SK-N-MC (cell line): ENCODE measurements around the gene INHBE.
A peak's percentile ranks its signal among the peaks of the same experiment; 100 is the strongest.

Experiments used
- DNase-seq: peaks from one replicate; pipeline ENCODE4 v3.0.0-alpha.2; 2011; ENCODE audit warnings: low read depth, low spot score
- H3K27ac ChIP-seq: fragments of 200-600 bp; sonication (generic); 2 replicates; pipeline ENCODE4 v1.5.1; 2016; ENCODE audit warnings: mixed run types
- H3K36me3 ChIP-seq: fragments of 200-600 bp; sonication (generic); 2 replicates; pipeline ENCODE4 v1.6.1; 2017; ENCODE audit warnings: antibody characterized with exemption, low read length, mixed read lengths; ENCODE audit not compliant: insufficient read depth
- H3K4me3 ChIP-seq: fragments of 200-600 bp; sonication (generic); 2 replicates; pipeline ENCODE4 v1.5.1; 2016
- H3K9ac ChIP-seq: fragments of 200-600 bp; sonication (generic); 2 replicates; pipeline ENCODE4 v1.8.0; 2017; ENCODE audit warnings: mixed run types, mixed read lengths; ENCODE audit not compliant: insufficient read length
- H3K9me3 ChIP-seq: fragments of 200-600 bp; sonication (generic); 2 replicates; pipeline ENCODE4 v1.6.1; 2017; ENCODE audit warnings: low read depth, mild to moderate bottlenecking, antibody characterized with exemption, low read length, moderate library complexity, mixed read lengths
- EZH2 ChIP-seq: fragments of 200-600 bp; sonication (generic); IDR thresholded peaks from one replicate; pipeline ENCODE4 v1.6.1; 2017; ENCODE audit warnings: antibody characterized with exemption
- FOXP2 ChIP-seq: optimal IDR thresholded peaks from 2 replicates; pipeline ENCODE3; 2011; ENCODE audit warnings: mild to moderate bottlenecking, moderate library complexity; ENCODE audit not compliant: insufficient read depth; ENCODE audit errors: extremely low read length, control extremely low read depth
- POLR2AphosphoS5 ChIP-seq: IDR thresholded peaks from 2 replicates; pipeline ENCODE4 v1.6.1; 2012; ENCODE audit warnings: mild to moderate bottlenecking, low read depth, low read length, borderline replicate concordance

Gene INHBE

GRCh38 chr12:57456737-57457490 lies 1.8 kb downstream of the INHBE start:
- no peak overlapping the region for H3K4me3 ChIP-seq
- peak overlapping the region; percentile 16; the same call in 1 of the 2 replicates for H3K27ac ChIP-seq
- no peak overlapping the region for H3K9ac ChIP-seq
- H3K36me3 ChIP-seq: no peaks in the 10 kb centered on the region
- H3K9me3 ChIP-seq: no peaks in the 10 kb centered on the region
- no peak for DNase-seq
- no peak for TF ChIP-seq POLR2AphosphoS5
- TF ChIP-seq EZH2: no peak
- TF ChIP-seq FOXP2: no peak

- H3K9me3 ChIP-seq: no peaks in the 10 kb centered on the region
- TF ChIP-seq FOXP2 (no peak), POLR2AphosphoS5 (no peak), EZH2 (no peak)
- H3K4me3 ChIP-seq: peak overlapping the region; percentile 88
- no peaks in the 10 kb centered on the region for H3K36me3 ChIP-seq
- H3K27ac ChIP-seq: peak overlapping the region; percentile 16; the same call in 1 of the 2 replicates
- DNase-seq: no peak
- peak overlapping the region; percentile 58 for H3K9ac ChIP-seq
Measured at GRCh38 chr12:57458665-57459054, 3.6 kb downstream of the INHBE start.

GRCh38 chr12:57459055-57459749 lies 4.1 kb downstream of the INHBE start:
- Histone ChIP-seq H3K9me3 (no peaks in the 10 kb centered on the region), H3K9ac (peak overlapping the region; percentile 58), H3K27ac (peak overlapping the region; percentile 61), H3K4me3 (peak overlapping the region; percentile 88), H3K36me3 (no peaks in the 10 kb centered on the region)
- DNase-seq: peak; percentile 91
- TF ChIP-seq EZH2 (no peak), FOXP2 (no peak), POLR2AphosphoS5 (peak; percentile 56)

- DNase-seq: no peak
- no peak for TF ChIP-seq EZH2
- no peak for TF ChIP-seq POLR2AphosphoS5
- no peak for TF ChIP-seq FOXP2
- no peaks in the 10 kb centered on the region for H3K36me3 ChIP-seq
- no peaks in the 10 kb centered on the region for H3K9me3 ChIP-seq
- peak within 1 kb of the TSS; percentile 88 for H3K4me3 ChIP-seq
- peak within 1 kb of the TSS; percentile 61 for H3K27ac ChIP-seq
- peak within 1 kb of the TSS; percentile 58 for H3K9ac ChIP-seq
Measured at GRCh38 chr12:57459750-57460467, 4.8 kb downstream of the INHBE start, which contains the start of gene GLI1. Gene GLI1, plus strand, starts transcription at chr12:57459785. Its CDS starts 3,907 bp downstream, at chr12:57463692.

- no peaks in the 10 kb centered on the region for H3K36me3 ChIP-seq
- H3K27ac ChIP-seq: no peak overlapping the region
- H3K9me3 ChIP-seq: no peaks in the 10 kb centered on the region
- no peak for TF ChIP-seq FOXP2
- TF ChIP-seq POLR2AphosphoS5: no peak
- TF ChIP-seq EZH2: no peak
- no peak overlapping the region for H3K9ac ChIP-seq
- no peak for DNase-seq
- peak overlapping the region; percentile 88 for H3K4me3 ChIP-seq
Measured at GRCh38 chr12:57460468-57460784, 5.3 kb downstream of the INHBE start.

- H3K36me3 ChIP-seq: no peaks in the 10 kb centered on the region
- H3K9ac ChIP-seq: peak overlapping the region; percentile 66
- no peaks in the 10 kb centered on the region for H3K9me3 ChIP-seq
- TF ChIP-seq EZH2: no peak
- TF ChIP-seq POLR2AphosphoS5: no peak
- no peak for TF ChIP-seq FOXP2
- peak overlapping the region; percentile 88 for H3K4me3 ChIP-seq
- no peak for DNase-seq
- H3K27ac ChIP-seq: no peak overlapping the region
Measured at GRCh38 chr12:57460841-57461275, 5.8 kb downstream of the INHBE start.

- TF ChIP-seq EZH2 (no peak), FOXP2 (no peak), POLR2AphosphoS5 (no peak)
- Histone ChIP-seq H3K4me3 (peak overlapping the region; percentile 88), H3K9ac (peak overlapping the region; percentile 66), H3K27ac (peak overlapping the region; percentile 77), H3K36me3 (no peaks in the 10 kb centered on the region), H3K9me3 (no peaks in the 10 kb centered on the region)
- no peak for DNase-seq
Measured at GRCh38 chr12:57461276-57461916, 6.3 kb downstream of the INHBE start.

GRCh38 chr12:57461917-57462250 lies 6.8 kb downstream of the INHBE start:
- peak overlapping the region; percentile 88 for H3K4me3 ChIP-seq
- TF ChIP-seq FOXP2 (no peak), POLR2AphosphoS5 (no peak), EZH2 (no peak)
- H3K9ac ChIP-seq: peak overlapping the region; percentile 65
- H3K36me3 ChIP-seq: no peaks in the 10 kb centered on the region
- no peak for DNase-seq
- H3K27ac ChIP-seq: peak overlapping the region; percentile 77
- no peaks in the 10 kb centered on the region for H3K9me3 ChIP-seq
